ENCODE data around the gene HEPN1. TPM values are rescaled to one million over a fixed set of nuclear protein-coding genes. Genes with fewer than 3 reads are reported as not detected.

Gene HEPN1
- total RNA-seq, 1 donor from 2014 or later = not detected

GRCh38 chr11:124897674-124898262 lies 21.3 kb upstream of the HEPN1 start, which contains the start of gene ROBO4:
ROBO4 (minus strand) TSS chr11:124897865; CDS start chr11:124897795, 70 bp downstream.
- intact Hi-C loops (cut with micrococcal nuclease) = no loop called here
- no peaks in the 10 kb centered on the region for H3K36me3 Mint-ChIP-seq (ENCODE audit: low read depth)
- CTCF ChIA-PET = no interaction called here
- H3K27me3 Mint-ChIP-seq = peaks cover 22% of the 10 kb centered on the region
- DNase-seq (no peak), ATAC-seq (ENCODE audit: low read depth) (no peak)
- no peak within 1 kb of the TSS for H3K27ac Mint-ChIP-seq
- POLR2A ChIA-PET = no interaction called here
- no peak for TF ChIP-seq CTCF (IDR thresholded peaks at IDR 0.05)
- H3K4me3 Mint-ChIP-seq = no peak within 1 kb of the TSS
- H3K9me3 Mint-ChIP-seq = no peaks in the 10 kb centered on the region
- H3K4me1 Mint-ChIP-seq = no peaks in the 10 kb centered on the region

- no peak overlapping the region for H3K27ac Mint-ChIP-seq
- ChIA-PET POLR2A (no interaction called here), CTCF (interaction anchor here (0.6 kb wide), 1 partner anchor 255 kb away, joined by 3 read pairs; no protein-coding TSS in a partner anchor)
- DNase-seq (no peak), ATAC-seq (ENCODE audit: low read depth) (no peak)
- no peaks in the 10 kb centered on the region for H3K9me3 Mint-ChIP-seq
- H3K4me3 Mint-ChIP-seq = no peak overlapping the region
- intact Hi-C loops (cut with micrococcal nuclease) = no loop called here
- TF ChIP-seq CTCF (IDR thresholded peaks at IDR 0.05) = no peak
- H3K27me3 Mint-ChIP-seq = peaks cover 23% of the 10 kb centered on the region
- H3K4me1 Mint-ChIP-seq = no peaks in the 10 kb centered on the region
- no peaks in the 10 kb centered on the region for H3K36me3 Mint-ChIP-seq (ENCODE audit: low read depth)
Observed at GRCh38 chr11:124898263-124898680, 20.8 kb upstream of the HEPN1 start.

- CTCF ChIA-PET = interaction anchor here (0.6 kb wide), 1 partner anchor 255 kb away, joined by 3 read pairs; no protein-coding TSS in a partner anchor
- Mint-ChIP-seq H3K9me3 (no peaks in the 10 kb centered on the region), H3K27ac (no peak overlapping the region), H3K36me3 (ENCODE audit: low read depth) (no peaks in the 10 kb centered on the region), H3K27me3 (peaks cover 24% of the 10 kb centered on the region), H3K4me3 (no peak overlapping the region), H3K4me1 (no peaks in the 10 kb centered on the region)
- intact Hi-C loops (cut with micrococcal nuclease) = no loop called here
- no peak for TF ChIP-seq CTCF (IDR thresholded peaks at IDR 0.05)
- POLR2A ChIA-PET = no interaction called here
- ATAC-seq (ENCODE audit: low read depth) (no peak), DNase-seq (no peak)
Observed at GRCh38 chr11:124898711-124899110, 20.3 kb upstream of the HEPN1 start.

GRCh38 chr11:124899383-124900145 lies 19.5 kb upstream of the HEPN1 start:
- Mint-ChIP-seq H3K9me3 (no peaks in the 10 kb centered on the region), H3K36me3 (ENCODE audit: low read depth) (no peaks in the 10 kb centered on the region), H3K4me3 (no peak overlapping the region), H3K27ac (no peak overlapping the region), H3K27me3 (peaks cover 25% of the 10 kb centered on the region), H3K4me1 (no peaks in the 10 kb centered on the region)
- TF ChIP-seq CTCF (IDR thresholded peaks at IDR 0.05) = no peak
- CTCF ChIA-PET = no interaction called here
- intact Hi-C loops (cut with micrococcal nuclease) = no loop called here
- DNase-seq (no peak), ATAC-seq (ENCODE audit: low read depth) (no peak)
- POLR2A ChIA-PET = no interaction called here

- ChIA-PET CTCF (no interaction called here), POLR2A (no interaction called here)
- intact Hi-C loops (cut with micrococcal nuclease) = no loop called here
- H3K4me1 Mint-ChIP-seq = no peaks in the 10 kb centered on the region
- H3K27me3 Mint-ChIP-seq = peaks cover 27% of the 10 kb centered on the region
- peaks cover 3% of the 10 kb centered on the region for H3K9me3 Mint-ChIP-seq
- ATAC-seq (ENCODE audit: low read depth) = no peak
- H3K27ac Mint-ChIP-seq = no peak overlapping the region
- no peak for DNase-seq
- no peak for TF ChIP-seq CTCF (IDR thresholded peaks at IDR 0.05)
- no peaks in the 10 kb centered on the region for H3K36me3 Mint-ChIP-seq (ENCODE audit: low read depth)
- no peak overlapping the region for H3K4me3 Mint-ChIP-seq
Observed at GRCh38 chr11:124900464-124900863, 18.6 kb upstream of the HEPN1 start.
